HG02798 (cell line): ENCODE data around the gene CSRNP3.

Experiments
- ATAC-seq: cut with Tn5 transposase; IDR thresholded peaks from one replicate; pipeline ENCODE4 v1.9.1; 2021; ENCODE audit warnings: mild to moderate bottlenecking; ENCODE audit not compliant: unreplicated experiment, poor library complexity

CSRNP3 gene

GRCh38 chr2:165469417-165469816 lies at the start of gene CSRNP3:
TSS of gene CSRNP3 (plus strand) at chr2:165469698. CDS start at chr2:165595066, 125,368 bp downstream.
- ATAC-seq: no peak

- ATAC-seq: no peak
Observed at GRCh38 chr2:165420231-165420630, 49.3 kb upstream of the CSRNP3 start.

GRCh38 chr2:165423081-165423480 lies 46.4 kb upstream of the CSRNP3 start:
- ATAC-seq: no peak

GRCh38 chr2:165425556-165425955 lies 43.9 kb upstream of the CSRNP3 start:
- ATAC-seq: no peak

- ATAC-seq: no peak
Observed at GRCh38 chr2:165427686-165428085, 41.8 kb upstream of the CSRNP3 start.

GRCh38 chr2:165428926-165429325 lies 40.6 kb upstream of the CSRNP3 start:
- ATAC-seq: no peak

- ATAC-seq: no peak
Observed at GRCh38 chr2:165431014-165431413, 38.5 kb upstream of the CSRNP3 start.

- no peak for ATAC-seq
Observed at GRCh38 chr2:165432234-165432966, 37.1 kb upstream of the CSRNP3 start.

GRCh38 chr2:165434865-165435496 lies 34.5 kb upstream of the CSRNP3 start:
- no peak for ATAC-seq

GRCh38 chr2:165435611-165436010 lies 33.9 kb upstream of the CSRNP3 start:
- no peak for ATAC-seq

- ATAC-seq: peak; percentile 68
Observed at GRCh38 chr2:165436559-165436958, 32.9 kb upstream of the CSRNP3 start.

- no peak for ATAC-seq
Observed at GRCh38 chr2:165440367-165440766, 29.1 kb upstream of the CSRNP3 start.

GRCh38 chr2:165443511-165443910 lies 26.0 kb upstream of the CSRNP3 start:
- no peak for ATAC-seq

- ATAC-seq: no peak
Observed at GRCh38 chr2:165448406-165448805, 21.1 kb upstream of the CSRNP3 start.

GRCh38 chr2:165450156-165450555 lies 19.3 kb upstream of the CSRNP3 start:
- no peak for ATAC-seq

GRCh38 chr2:165452327-165452726 lies 17.2 kb upstream of the CSRNP3 start:
- ATAC-seq: no peak

- ATAC-seq: no peak
Observed at GRCh38 chr2:165453561-165454094, 15.9 kb upstream of the CSRNP3 start.

GRCh38 chr2:165454905-165455304 lies 14.6 kb upstream of the CSRNP3 start:
- ATAC-seq: no peak

- ATAC-seq: no peak
Observed at GRCh38 chr2:165456027-165456426, 13.5 kb upstream of the CSRNP3 start.

- no peak for ATAC-seq
Observed at GRCh38 chr2:165462443-165462842, 7.1 kb upstream of the CSRNP3 start.

GRCh38 chr2:165466386-165466785 lies 3.1 kb upstream of the CSRNP3 start:
- ATAC-seq: no peak

GRCh38 chr2:165467921-165468320 lies 1.6 kb upstream of the CSRNP3 start:
- no peak for ATAC-seq
